M059J (cell line): ENCODE results near the gene TAF10. TPM values are rescaled to one million over a fixed set of nuclear protein-coding genes. Genes with fewer than 3 reads are reported as not detected.

ENCODE experiments used
- DNase-seq: peaks from one replicate; pipeline ENCODE4 v3.0.0-alpha.2; 2012; ENCODE audit warnings: low read depth
- total RNA-seq: library from RNA; depleted of rRNA; stranded (reverse); fragments of >200 nt; shearing (Covaris generic); gene quantifications from 2 replicates; pipeline ENCODE4 v1.2.3, GENCODE V29; 2014

TAF10 gene
- total RNA-seq, 1 experiment from 2014 or later = 133 TPM

- no peak for DNase-seq
Measured at GRCh38 chr11:6640985-6641701, 29.1 kb upstream of the TAF10 start.

GRCh38 chr11:6640036-6640984, 28.3 kb upstream of the TAF10 start:
- DNase-seq = no peak

DNA sequence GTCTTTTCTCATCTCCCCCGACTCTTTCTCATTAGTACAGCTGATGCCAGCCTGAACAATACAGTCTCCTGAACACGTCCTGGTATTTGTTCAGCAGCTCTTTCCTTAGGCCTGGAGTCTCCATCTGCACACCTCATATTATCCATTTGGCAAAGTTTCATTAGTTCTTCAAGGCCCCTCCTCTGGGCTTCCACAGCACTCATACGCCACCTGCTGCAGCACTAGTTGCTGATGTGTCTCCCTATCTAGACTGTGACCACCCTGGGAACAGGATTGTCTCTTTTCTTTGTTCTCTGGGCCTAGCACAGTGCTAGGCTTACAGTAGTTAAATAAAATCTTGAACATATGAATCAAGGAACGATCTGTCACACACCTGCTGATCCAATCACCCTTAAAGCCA, 26.4 kb upstream of the TAF10 start:
- DNase-seq = peak; percentile 35

DNA sequence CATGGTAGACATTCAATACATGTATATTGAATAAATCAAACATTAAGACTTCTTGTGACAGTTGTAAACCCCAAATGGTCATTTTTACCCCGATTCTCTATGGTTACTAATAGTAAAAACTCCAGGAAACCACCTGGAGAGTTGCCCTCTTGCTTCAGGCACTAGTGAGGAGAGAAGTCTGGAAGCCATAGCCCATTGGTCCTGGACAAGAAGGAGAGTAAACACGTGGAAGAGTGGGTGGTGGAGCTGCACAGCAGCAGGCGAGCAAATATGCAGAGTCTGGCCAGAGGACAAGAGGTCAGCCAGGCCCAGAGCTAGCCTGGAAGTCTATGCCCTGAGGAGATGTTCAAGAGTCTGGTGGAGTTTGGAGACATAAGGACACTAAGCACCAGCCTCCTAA, 25.9 kb upstream of the TAF10 start:
- DNase-seq = peak; percentile 97

- DNase-seq = no peak
Measured at GRCh38 chr11:6636480-6636879, 24.5 kb upstream of the TAF10 start.

- peak; percentile 62 for DNase-seq
Measured at GRCh38 chr11:6635082-6635932, 23.3 kb upstream of the TAF10 start.

DNA sequence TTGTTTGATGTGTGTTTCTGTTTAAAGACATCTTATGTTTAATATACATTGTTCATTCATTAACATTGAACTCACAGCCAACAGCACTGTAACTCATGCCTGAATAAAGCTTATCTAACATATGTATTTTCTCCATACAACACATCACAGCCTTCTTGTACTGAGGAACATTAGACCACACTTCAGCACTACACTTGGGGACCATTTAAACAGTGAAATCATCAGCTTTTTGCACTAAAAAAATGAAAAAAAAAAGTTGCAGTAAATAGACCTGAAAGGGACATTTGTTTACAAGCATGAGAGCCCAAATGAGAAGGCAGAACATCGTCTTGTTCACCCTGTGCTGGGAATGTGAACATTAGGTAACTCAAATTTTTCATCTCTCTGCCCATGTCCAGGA, 22.5 kb upstream of the TAF10 start:
- no peak for DNase-seq

DNA sequence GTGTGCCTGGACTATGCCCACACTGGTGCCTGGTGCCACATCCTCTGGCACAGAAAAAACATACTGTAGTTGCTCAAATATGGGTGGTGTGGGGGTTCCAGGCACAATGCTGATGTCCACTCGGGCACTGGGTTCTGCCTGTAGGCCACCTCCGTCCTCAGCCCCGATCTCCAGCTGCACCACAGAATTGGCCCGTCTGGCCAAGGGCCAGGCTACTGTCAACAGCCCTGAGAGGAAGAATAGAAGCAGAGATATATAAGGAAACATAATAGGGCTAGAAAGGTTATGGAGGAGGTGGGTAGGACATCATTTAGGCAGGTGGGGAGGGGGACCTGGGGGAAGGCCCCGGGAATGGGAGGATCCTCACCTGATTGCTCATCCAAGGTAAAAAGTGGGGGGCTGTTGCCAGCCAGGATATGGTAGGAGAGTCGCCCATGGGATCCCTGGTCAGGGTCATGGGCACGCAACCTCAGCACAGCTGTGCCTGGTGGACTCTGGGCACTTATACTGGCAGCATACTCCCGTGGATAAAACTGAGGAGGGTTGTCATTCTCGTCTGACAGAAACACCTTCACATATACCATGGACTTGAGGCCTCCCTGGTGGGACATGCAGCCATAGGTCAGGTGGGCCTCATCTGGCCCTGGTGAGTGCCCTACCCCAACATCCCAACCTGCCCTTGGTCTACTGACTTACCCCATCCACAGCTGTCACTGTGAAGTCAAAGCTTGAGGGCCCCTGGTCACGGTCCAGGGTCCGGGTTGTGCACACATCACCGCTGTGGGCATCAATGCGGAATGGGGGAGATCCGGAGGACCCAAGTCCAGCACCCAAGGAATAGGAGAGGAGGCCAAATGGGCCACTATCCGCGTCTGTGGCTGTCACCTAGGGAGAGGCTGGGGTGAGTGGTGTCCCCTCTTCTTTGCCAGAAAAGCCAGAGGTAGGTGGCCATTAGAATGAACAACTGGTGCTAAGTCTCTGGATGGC, 21.7 kb upstream of the TAF10 start:
- no peak for DNase-seq

GRCh38 chr11:6632116-6633073, 20.4 kb upstream of the TAF10 start:
- DNase-seq = no peak

- no peak for DNase-seq
Measured at GRCh38 chr11:6631361-6631890, 19.4 kb upstream of the TAF10 start.

- DNase-seq = no peak
Measured at GRCh38 chr11:6630632-6631291, 18.7 kb upstream of the TAF10 start.

DNA sequence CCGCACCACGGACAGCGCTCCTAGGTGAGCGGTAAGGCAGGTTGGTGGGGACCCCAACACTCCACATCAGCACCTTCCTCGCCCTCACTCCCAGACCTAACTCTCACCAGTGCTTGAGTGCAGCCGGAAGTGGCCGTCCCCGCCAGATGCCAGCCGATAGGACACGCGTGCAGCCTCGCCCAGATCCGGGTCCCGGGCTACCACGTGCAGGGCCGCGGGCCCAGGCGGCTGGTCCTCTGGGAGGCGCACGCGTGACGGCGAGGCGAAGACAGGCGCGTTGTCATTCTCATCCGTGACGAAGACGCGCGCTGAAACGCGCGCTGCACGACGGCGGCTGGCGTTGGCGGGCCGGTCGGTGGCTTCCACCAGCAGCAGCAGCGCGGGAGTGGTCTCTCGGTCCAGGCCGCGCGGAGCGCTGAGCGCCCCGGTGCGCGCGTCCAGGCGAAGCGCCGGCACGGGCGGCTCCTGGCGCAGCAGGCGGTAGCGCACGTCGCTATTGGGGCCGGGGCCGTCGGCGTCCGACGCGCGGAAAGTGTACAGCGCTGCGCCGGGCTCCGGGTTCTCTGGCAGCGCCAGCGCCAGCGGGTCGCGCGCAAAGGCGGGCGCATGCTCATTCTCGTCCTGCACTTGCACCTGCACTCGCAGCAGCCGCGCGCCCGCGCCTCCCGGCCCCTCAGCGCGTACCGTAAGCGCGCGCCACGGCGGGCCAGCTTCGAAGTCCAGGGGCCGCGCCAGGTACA, 18.0 kb upstream of the TAF10 start:
- no peak for DNase-seq

DNA sequence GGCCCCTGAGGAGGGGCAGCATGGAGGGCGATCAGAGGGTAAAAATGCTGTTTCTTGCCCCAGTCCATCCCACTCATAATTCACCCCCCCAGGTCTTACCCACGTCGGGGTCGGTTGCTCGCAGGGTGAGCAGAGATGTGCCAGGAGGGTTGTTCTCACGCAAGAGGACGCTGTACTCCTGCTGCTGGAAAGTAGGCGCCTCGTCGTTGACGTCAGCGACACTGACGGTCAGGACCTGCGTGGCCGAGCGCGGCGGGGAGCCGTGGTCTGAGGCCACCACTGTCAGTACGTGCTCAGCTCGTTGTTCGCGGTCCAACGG, 17.5 kb upstream of the TAF10 start:
- no peak for DNase-seq

DNA sequence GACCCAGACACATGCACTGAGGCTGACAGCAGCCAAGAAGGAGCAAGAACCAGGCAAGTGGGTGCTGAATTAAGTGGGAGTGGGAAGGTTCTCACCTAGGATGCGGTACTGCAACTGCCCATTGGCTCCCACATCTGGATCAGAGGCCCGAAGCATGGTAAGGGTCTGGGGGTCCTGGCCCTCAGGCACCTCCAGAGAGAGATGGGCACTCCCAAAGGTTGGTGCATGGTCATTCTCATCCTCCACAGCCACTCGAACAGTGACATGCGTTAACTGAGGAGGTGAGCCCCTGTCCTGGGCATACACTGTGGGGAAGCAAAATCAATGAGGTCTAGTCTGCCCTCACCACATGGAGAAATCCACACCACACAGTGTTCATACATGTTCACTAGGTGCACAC, 16.5 kb upstream of the TAF10 start:
- DNase-seq = no peak

DNA sequence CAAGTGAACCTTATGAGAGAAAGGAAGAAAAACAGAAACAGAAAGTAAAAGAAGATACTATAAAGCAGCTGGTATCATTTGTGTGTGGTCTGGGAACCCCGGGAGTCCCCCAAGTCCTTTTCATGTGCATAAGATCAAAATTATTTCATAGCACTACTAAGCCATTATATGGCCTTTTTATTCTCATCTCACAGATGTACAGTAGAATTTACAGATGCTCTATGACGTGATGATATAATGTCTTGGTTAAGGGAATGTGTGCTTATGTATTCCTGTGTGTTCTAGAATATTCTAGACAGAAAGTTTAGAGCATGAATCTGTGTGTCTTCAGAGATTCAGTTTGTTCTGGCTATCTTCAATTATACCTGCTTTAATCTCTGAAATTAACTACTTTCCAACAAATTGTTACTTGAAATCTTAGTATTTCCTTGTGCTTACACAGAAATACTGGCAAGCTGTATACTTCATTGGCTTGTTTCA, 15.8 kb upstream of the TAF10 start:
- DNase-seq = no peak

DNA sequence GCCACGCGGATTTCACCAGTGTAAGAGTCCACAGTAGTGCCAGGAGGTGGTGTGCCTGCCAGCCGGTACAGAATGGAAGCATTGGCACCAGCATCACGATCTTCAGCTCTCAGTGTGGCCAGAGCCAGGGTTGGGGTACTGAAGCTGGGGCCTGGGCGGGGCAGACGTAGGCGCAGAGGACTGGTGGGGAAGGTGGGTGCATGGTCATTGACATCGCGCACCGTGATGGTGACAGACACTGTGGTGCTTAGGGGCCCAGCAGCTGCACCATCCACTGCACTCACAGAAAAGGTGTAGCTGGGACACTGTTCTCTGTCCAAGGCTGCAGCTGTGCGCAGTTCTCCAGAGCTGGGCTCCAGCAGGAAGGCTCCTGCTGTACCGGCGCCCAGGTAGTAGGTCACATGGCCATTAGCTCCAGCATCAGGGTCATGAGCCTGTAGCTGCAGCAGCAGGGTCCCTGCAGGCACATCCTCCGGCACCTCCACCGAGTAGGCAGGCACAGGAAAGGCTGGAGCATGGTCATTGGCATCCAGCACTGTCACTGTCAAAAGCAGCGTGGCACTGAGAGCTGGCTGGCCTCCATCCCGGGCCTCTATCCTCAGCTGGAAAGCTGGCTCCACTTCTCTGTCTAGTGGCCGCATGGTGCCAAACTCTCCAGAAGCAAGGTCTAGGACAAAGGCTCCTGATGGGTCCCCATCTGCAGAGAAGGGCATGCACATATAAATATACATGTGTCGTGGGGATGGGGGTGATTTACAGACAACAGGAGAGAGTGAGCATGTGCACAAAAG, 15.2 kb upstream of the TAF10 start:
- no peak for DNase-seq

DNA sequence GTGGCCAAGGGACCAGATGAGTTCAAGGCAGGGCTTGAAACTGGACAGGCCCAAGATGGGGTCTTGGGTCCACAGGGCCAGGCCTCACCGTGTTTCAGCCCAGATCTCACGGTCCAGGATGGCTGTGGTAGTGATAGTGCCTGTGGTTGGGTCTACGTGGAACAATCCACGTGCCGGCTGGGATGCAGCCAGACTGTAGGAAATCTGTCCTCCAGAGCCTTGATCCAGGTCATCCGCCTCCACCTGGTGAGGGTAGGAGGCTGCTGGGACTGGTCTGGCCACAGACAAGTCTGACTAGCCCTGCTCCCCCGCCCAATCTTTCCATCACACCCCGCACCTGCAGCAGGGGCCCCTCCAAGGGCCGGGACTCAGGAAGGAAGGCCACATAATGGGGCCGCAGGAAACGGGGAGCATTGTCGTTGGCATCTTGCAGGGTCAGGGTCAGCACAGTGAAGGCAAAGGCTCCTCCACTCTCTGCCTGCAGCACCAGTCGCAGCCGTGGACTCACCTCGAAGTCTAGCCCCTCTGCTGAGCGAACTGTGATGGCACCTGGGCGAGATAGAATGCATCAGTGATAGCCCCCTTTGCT, 13.9 kb upstream of the TAF10 start:
- no peak for DNase-seq
